GM10266 (cell line): ENCODE measurements around the gene SLC35A1.

Experiments used
- DNase-seq: peaks from one replicate; pipeline ENCODE4 v3.0.0; 2012; ENCODE audit errors: extremely low spot score
- CTCF ChIP-seq: IDR thresholded peaks from 2 replicates; pipeline ENCODE4 v1.5.1; 2012; ENCODE audit warnings: mild to moderate bottlenecking, low read depth; ENCODE audit not compliant: control insufficient read depth, insufficient read depth; ENCODE audit errors: missing control alignments

The SLC35A1 gene

GRCh38 chr6:87543696-87544473 lies 71.1 kb downstream of the SLC35A1 start:
- no peak for TF ChIP-seq CTCF
- no peak for DNase-seq

DNA sequence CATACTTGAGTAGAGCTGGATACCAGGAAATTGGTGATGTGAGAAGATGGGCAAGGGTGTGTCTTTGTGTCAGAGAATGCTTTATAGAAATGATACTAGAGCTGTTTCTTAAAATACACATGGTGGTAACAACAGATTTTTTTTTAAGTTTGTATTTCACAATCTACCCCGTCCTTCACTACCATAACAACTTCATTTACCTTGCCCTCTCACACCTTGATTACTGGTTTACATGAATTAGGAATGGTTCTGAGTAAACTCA lies 71.6 kb downstream of the SLC35A1 start:
- TF ChIP-seq CTCF: no peak
- no peak for DNase-seq

- no peak for TF ChIP-seq CTCF
- DNase-seq: no peak
Observed at GRCh38 chr6:87551799-87552198, 79.0 kb downstream of the SLC35A1 start.

DNA sequence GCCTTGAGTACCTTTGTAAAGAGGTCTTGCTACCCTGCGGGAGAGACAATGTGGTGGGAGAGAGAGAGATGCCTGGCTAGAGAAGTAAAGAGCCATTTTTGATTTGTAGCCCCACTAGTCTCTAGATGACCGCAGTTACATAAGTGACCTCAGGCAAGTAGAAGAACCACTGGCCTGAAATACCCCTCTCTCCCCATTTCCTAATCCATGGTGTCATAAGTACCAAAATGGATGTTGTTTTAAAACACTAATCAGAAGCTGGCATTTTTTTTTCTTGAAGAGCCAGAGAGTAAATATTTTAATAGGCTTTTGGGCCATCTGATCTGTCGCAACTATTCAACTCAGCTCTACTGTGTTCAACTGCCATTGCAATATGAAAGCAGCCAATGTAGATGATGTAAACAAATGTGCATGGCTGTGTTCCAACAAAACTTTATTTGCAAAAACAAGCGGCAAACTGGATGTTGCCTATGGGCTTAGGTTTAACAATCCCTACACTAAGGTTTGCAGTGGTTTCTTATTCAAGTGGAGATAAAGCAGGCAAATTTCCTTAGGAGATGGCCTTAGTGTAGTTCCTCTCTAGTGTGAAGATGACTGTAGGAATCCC lies 80.5 kb downstream of the SLC35A1 start:
- TF ChIP-seq CTCF: no peak
- DNase-seq: no peak

- DNase-seq: no peak
- TF ChIP-seq CTCF: no peak
Observed at GRCh38 chr6:87555506-87555905, 82.7 kb downstream of the SLC35A1 start.

DNA sequence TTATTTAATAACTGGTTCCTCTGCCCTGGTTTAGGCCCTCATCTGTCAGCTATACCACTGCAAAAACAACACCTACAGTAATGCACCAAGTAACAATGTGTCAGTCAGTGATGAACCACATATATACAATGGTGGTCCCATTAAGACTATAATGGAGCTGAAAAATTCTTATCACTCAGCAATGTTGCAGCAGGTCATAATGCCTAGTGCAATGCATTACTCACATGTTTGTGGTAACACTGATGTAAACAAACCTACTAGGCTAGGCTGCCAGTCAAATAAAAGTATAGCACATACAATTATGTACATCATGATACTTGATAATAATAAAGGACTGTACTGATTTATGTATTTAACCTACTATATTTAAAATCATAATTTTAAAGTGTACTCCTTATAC lies 85.7 kb downstream of the SLC35A1 start:
- DNase-seq: no peak
- TF ChIP-seq CTCF: no peak

- TF ChIP-seq CTCF: no peak
Observed at GRCh38 chr6:87561017-87561416, 88.2 kb downstream of the SLC35A1 start.

More at GRCh38 chr6:87561017-87561416, 88.2 kb downstream of the SLC35A1 start:
- DNase-seq: no peak
